HCT116 (cell line): ENCODE results near the gene SF3B5.

Experiments used
- CEBPB ChIP-seq: IDR thresholded peaks from 2 replicates; pipeline ENCODE4 v1.6.1; 2012; ENCODE audit warnings: low read depth
- ELF1 ChIP-seq: IDR thresholded peaks from 2 replicates; pipeline ENCODE4 v1.6.1; 2012; ENCODE audit warnings: low read depth, borderline replicate concordance
- EZH2 ChIP-seq: fragments of 200-600 bp; sonication (generic); IDR thresholded peaks from 2 replicates; pipeline ENCODE4 v1.6.1; 2017; ENCODE audit warnings: antibody characterized with exemption, mixed run types
- EZH2phosphoT487 ChIP-seq: fragments of 200-600 bp; IDR thresholded peaks from 2 replicates; pipeline ENCODE4 v1.6.1; 2018; ENCODE audit warnings: antibody characterized with exemption, borderline replicate concordance
- POLR2AphosphoS5 ChIP-seq: IDR thresholded peaks from 2 replicates; pipeline ENCODE4 v1.6.1; 2011; ENCODE audit warnings: mild to moderate bottlenecking, low read depth, low read length, moderate library complexity
- SIN3A ChIP-seq: IDR thresholded peaks from 2 replicates; pipeline ENCODE4 v1.6.1; 2012; ENCODE audit warnings: low read depth
- ZNF274 ChIP-seq: fragments of 200-500 bp; sonication (Bioruptor generic); IDR thresholded peaks from 2 replicates; pipeline ENCODE4 v1.6.1; 2014; ENCODE audit warnings: mild to moderate bottlenecking, low read depth, low read length, inconsistent platforms
- TF ChIP-seq, protein P1 (sequence below), 3 experiments: fragments of 200-600 bp in 1 of 3; sonication (generic) in 1 of 3; IDR thresholded peaks in 2 of 3; conservative IDR thresholded peaks in 1 of 3; 2 replicates each; pipeline ENCODE4 v1.5.1; 2012 to 2017; ENCODE audit warnings: low read depth in 2 of 3, low read length in 2 of 3, antibody characterized with exemption in 1 of 3, borderline replicate concordance in 1 of 3, control low read depth in 1 of 3, mild to moderate bottlenecking in 1 of 3, mixed read lengths in 1 of 3, mixed run types in 1 of 3, moderate library complexity in 1 of 3; ENCODE audit not compliant: insufficient read depth in 1 of 3
- TF ChIP-seq, protein P2 (sequence below): IDR thresholded peaks from 2 replicates; pipeline ENCODE4 v1.6.1; 2011; ENCODE audit warnings: mild to moderate bottlenecking, low read length, moderate library complexity; ENCODE audit not compliant: insufficient replicate concordance; ENCODE audit errors: extremely low read depth
- TF ChIP-seq, protein P3 (sequence below): IDR thresholded peaks from 2 replicates; pipeline ENCODE4 v1.6.1; 2012

DNA sequence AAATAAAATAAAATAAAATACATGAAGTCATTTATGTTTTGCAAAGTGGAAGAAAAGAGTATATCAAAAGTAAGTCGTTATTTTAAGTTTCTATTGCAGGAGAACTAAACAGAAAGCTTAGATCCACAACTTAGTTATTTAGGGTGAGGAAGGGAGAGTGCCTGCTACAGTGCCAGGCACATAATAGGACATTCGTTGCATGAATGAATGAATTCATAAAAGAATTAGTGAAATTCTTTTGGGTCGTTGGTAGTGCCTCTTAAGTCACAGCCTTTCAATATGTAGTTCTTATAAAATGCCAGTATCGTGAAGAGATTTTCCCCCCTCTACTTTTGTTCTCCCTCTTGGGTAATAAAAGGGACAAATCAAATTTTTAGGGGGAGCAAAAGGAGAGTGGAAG lies 29.1 kb downstream of the SF3B5 start:
- TF ChIP-seq, protein P1, sequence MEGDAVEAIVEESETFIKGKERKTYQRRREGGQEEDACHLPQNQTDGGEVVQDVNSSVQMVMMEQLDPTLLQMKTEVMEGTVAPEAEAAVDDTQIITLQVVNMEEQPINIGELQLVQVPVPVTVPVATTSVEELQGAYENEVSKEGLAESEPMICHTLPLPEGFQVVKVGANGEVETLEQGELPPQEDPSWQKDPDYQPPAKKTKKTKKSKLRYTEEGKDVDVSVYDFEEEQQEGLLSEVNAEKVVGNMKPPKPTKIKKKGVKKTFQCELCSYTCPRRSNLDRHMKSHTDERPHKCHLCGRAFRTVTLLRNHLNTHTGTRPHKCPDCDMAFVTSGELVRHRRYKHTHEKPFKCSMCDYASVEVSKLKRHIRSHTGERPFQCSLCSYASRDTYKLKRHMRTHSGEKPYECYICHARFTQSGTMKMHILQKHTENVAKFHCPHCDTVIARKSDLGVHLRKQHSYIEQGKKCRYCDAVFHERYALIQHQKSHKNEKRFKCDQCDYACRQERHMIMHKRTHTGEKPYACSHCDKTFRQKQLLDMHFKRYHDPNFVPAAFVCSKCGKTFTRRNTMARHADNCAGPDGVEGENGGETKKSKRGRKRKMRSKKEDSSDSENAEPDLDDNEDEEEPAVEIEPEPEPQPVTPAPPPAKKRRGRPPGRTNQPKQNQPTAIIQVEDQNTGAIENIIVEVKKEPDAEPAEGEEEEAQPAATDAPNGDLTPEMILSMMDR (IDR thresholded peaks at IDR 0.05 in 2 of 3, conservative IDR thresholded peaks at IDR 0.05 in 1 of 3; ENCODE audit: borderline replicate concordance in 1 of 3, insufficient read depth in 1 of 3, low read depth in 2 of 3, low read length in 2 of 3): no peak
- no peak for TF ChIP-seq ZNF274
- no peak for TF ChIP-seq ELF1
- TF ChIP-seq, protein P2, sequence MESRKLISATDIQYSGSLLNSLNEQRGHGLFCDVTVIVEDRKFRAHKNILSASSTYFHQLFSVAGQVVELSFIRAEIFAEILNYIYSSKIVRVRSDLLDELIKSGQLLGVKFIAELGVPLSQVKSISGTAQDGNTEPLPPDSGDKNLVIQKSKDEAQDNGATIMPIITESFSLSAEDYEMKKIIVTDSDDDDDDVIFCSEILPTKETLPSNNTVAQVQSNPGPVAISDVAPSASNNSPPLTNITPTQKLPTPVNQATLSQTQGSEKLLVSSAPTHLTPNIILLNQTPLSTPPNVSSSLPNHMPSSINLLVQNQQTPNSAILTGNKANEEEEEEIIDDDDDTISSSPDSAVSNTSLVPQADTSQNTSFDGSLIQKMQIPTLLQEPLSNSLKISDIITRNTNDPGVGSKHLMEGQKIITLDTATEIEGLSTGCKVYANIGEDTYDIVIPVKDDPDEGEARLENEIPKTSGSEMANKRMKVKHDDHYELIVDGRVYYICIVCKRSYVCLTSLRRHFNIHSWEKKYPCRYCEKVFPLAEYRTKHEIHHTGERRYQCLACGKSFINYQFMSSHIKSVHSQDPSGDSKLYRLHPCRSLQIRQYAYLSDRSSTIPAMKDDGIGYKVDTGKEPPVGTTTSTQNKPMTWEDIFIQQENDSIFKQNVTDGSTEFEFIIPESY: no peak
- no peak for TF ChIP-seq POLR2AphosphoS5
- no peak for TF ChIP-seq SIN3A
- TF ChIP-seq CEBPB: no peak
- no peak for TF ChIP-seq EZH2phosphoT487
- TF ChIP-seq EZH2: no peak
- TF ChIP-seq, protein P3, sequence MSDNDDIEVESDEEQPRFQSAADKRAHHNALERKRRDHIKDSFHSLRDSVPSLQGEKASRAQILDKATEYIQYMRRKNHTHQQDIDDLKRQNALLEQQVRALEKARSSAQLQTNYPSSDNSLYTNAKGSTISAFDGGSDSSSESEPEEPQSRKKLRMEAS: no peak
